T-helper 1 cell treated with Interleukin-12 subunit alpha and Interleukin-12 subunit beta and Interleukin-4 antibody, amounts not matched to agents 30 μg/mL and 1 μg/mL, for 36 hours (primary cell): ENCODE data around the gene CLIP1.
"Not testable (repeated sequence)": the region's sequence is repeated elsewhere in the genome, so short reads cannot be mapped to it uniquely, and the experiment has no call there.

Source experiments
- H3K27ac Mint-ChIP-seq: one replicate; pipeline ENCODE4 v1.8.0; 2021; ENCODE audit warnings: mild to moderate bottlenecking, mixed read lengths
- H3K27me3 Mint-ChIP-seq: one replicate; pipeline ENCODE4 v1.8.0; 2021; ENCODE audit warnings: low read depth, mixed read lengths
- H3K36me3 Mint-ChIP-seq: one replicate; pipeline ENCODE4 v1.8.0; 2021; ENCODE audit warnings: low read depth, mixed read lengths
- H3K4me1 Mint-ChIP-seq: one replicate; pipeline ENCODE4 v1.8.0; 2021; ENCODE audit warnings: low read depth, mixed read lengths
- H3K4me3 Mint-ChIP-seq: one replicate; pipeline ENCODE4 v1.8.0; 2021; ENCODE audit warnings: mild to moderate bottlenecking, moderate library complexity, mixed read lengths
- H3K9me3 Mint-ChIP-seq: one replicate; pipeline ENCODE4 v1.8.0; 2021; ENCODE audit warnings: mixed read lengths

CLIP1 gene

GRCh38 chr12:122452701-122453285 lies 30.3 kb upstream of the CLIP1 start:
- peaks cover 35% of the 10 kb centered on the region for H3K4me1 Mint-ChIP-seq
- no peaks in the 10 kb centered on the region for H3K27me3 Mint-ChIP-seq
- peak overlapping the region; percentile 99 for H3K27ac Mint-ChIP-seq
- peak overlapping the region; percentile 79 for H3K4me3 Mint-ChIP-seq
- H3K36me3 Mint-ChIP-seq: no peaks in the 10 kb centered on the region
- H3K9me3 Mint-ChIP-seq: no peaks in the 10 kb centered on the region

- Mint-ChIP-seq H3K4me1 (peaks cover 26% of the 10 kb centered on the region), H3K4me3 (no peak overlapping the region), H3K27ac (no peak overlapping the region), H3K9me3 (no peaks in the 10 kb centered on the region), H3K36me3 (no peaks in the 10 kb centered on the region), H3K27me3 (no peaks in the 10 kb centered on the region)
Measured at GRCh38 chr12:122449317-122449716, 26.8 kb upstream of the CLIP1 start.

GRCh38 chr12:122447825-122448224 lies 25.4 kb upstream of the CLIP1 start:
- not testable (repeated sequence) for H3K4me3 Mint-ChIP-seq, H3K9me3 Mint-ChIP-seq, H3K27ac Mint-ChIP-seq

GRCh38 chr12:122446390-122446789 lies 23.9 kb upstream of the CLIP1 start:
- not testable (repeated sequence) for H3K4me3 Mint-ChIP-seq, H3K36me3 Mint-ChIP-seq, H3K27ac Mint-ChIP-seq, H3K4me1 Mint-ChIP-seq, H3K9me3 Mint-ChIP-seq, H3K27me3 Mint-ChIP-seq

More at GRCh38 chr12:122447825-122448224, 25.4 kb upstream of the CLIP1 start:
- not testable (repeated sequence) for H3K36me3 Mint-ChIP-seq, H3K27me3 Mint-ChIP-seq
- H3K4me1 Mint-ChIP-seq: peaks cover 12% of the 10 kb centered on the region

GRCh38 chr12:122444071-122444470 lies 21.6 kb upstream of the CLIP1 start:
- not testable (repeated sequence) for H3K4me3 Mint-ChIP-seq, H3K9me3 Mint-ChIP-seq, H3K27me3 Mint-ChIP-seq, H3K36me3 Mint-ChIP-seq, H3K27ac Mint-ChIP-seq, H3K4me1 Mint-ChIP-seq

GRCh38 chr12:122438822-122439221 lies 16.4 kb upstream of the CLIP1 start:
- H3K4me3 Mint-ChIP-seq, H3K36me3 Mint-ChIP-seq, H3K27ac Mint-ChIP-seq, H3K9me3 Mint-ChIP-seq, H3K4me1 Mint-ChIP-seq, H3K27me3 Mint-ChIP-seq: not testable (repeated sequence)

GRCh38 chr12:122437656-122438121 lies 15.2 kb upstream of the CLIP1 start:
- no peaks in the 10 kb centered on the region for H3K36me3 Mint-ChIP-seq
- peaks cover 8% of the 10 kb centered on the region for H3K27me3 Mint-ChIP-seq
- H3K27ac Mint-ChIP-seq: no peak overlapping the region
- no peak overlapping the region for H3K4me3 Mint-ChIP-seq
- H3K4me1 Mint-ChIP-seq: no peaks in the 10 kb centered on the region
- H3K9me3 Mint-ChIP-seq: no peaks in the 10 kb centered on the region

GRCh38 chr12:122435186-122435585 lies 12.7 kb upstream of the CLIP1 start:
- Mint-ChIP-seq H3K4me1 (no peaks in the 10 kb centered on the region), H3K27ac (no peak overlapping the region), H3K9me3 (no peaks in the 10 kb centered on the region), H3K4me3 (no peak overlapping the region), H3K36me3 (no peaks in the 10 kb centered on the region), H3K27me3 (peaks cover 8% of the 10 kb centered on the region)

- H3K36me3 Mint-ChIP-seq, H3K27ac Mint-ChIP-seq: not testable (repeated sequence)
Measured at GRCh38 chr12:122429043-122429442, 6.6 kb upstream of the CLIP1 start.

GRCh38 chr12:122427403-122427802 lies 4.9 kb upstream of the CLIP1 start:
- Mint-ChIP-seq H3K4me3 (no peak overlapping the region), H3K4me1 (peaks cover 11% of the 10 kb centered on the region), H3K9me3 (no peaks in the 10 kb centered on the region), H3K27me3 (no peaks in the 10 kb centered on the region), H3K27ac (no peak overlapping the region), H3K36me3 (no peaks in the 10 kb centered on the region)

More at GRCh38 chr12:122429043-122429442, 6.6 kb upstream of the CLIP1 start:
- H3K27me3 Mint-ChIP-seq, H3K4me1 Mint-ChIP-seq, H3K9me3 Mint-ChIP-seq, H3K4me3 Mint-ChIP-seq: not testable (repeated sequence)

GRCh38 chr12:122423258-122424165 lies 1.0 kb upstream of the CLIP1 start:
- peaks cover 2% of the 10 kb centered on the region for H3K36me3 Mint-ChIP-seq
- no peaks in the 10 kb centered on the region for H3K9me3 Mint-ChIP-seq
- H3K4me1 Mint-ChIP-seq: peaks cover 22% of the 10 kb centered on the region
- H3K27ac Mint-ChIP-seq: peak overlapping the region; percentile 90
- H3K27me3 Mint-ChIP-seq: no peaks in the 10 kb centered on the region
- H3K4me3 Mint-ChIP-seq: peak overlapping the region; percentile 88

- H3K27ac Mint-ChIP-seq: peak overlapping the region; percentile 90
- no peaks in the 10 kb centered on the region for H3K27me3 Mint-ChIP-seq
- no peaks in the 10 kb centered on the region for H3K9me3 Mint-ChIP-seq
- peak overlapping the region; percentile 88 for H3K4me3 Mint-ChIP-seq
- H3K4me1 Mint-ChIP-seq: peaks cover 26% of the 10 kb centered on the region
- peaks cover 2% of the 10 kb centered on the region for H3K36me3 Mint-ChIP-seq
Measured at GRCh38 chr12:122422730-122423257, 325 bp upstream of the CLIP1 start.

- Mint-ChIP-seq H3K36me3 (peaks cover 2% of the 10 kb centered on the region), H3K27ac (peak overlapping the region; percentile 88), H3K9me3 (no peaks in the 10 kb centered on the region), H3K4me1 (peaks cover 27% of the 10 kb centered on the region), H3K27me3 (no peaks in the 10 kb centered on the region), H3K4me3 (peak overlapping the region; percentile 93)
Measured at GRCh38 chr12:122421187-122421820, 1.2 kb downstream of the CLIP1 start.

GRCh38 chr12:122420471-122421162 lies 1.9 kb downstream of the CLIP1 start:
- Mint-ChIP-seq H3K27me3 (no peaks in the 10 kb centered on the region), H3K27ac (no peak overlapping the region), H3K4me3 (peak overlapping the region; percentile 93), H3K36me3 (peaks cover 2% of the 10 kb centered on the region), H3K9me3 (no peaks in the 10 kb centered on the region), H3K4me1 (peaks cover 27% of the 10 kb centered on the region)
